Ureter (tissue), 1 donor: ENCODE data around the gene SPTY2D1. TPM values are rescaled to one million over a fixed set of nuclear protein-coding genes. Genes with fewer than 3 reads are reported as not detected.
A peak's percentile ranks its signal among the peaks of the same experiment; 100 is the strongest.
"Not testable (repeated sequence)": the region's sequence is repeated elsewhere in the genome, so short reads cannot be mapped to it uniquely, and the experiment has no call there.

Experiments used
- DNase-seq: peaks from one replicate; pipeline ENCODE4 v3.0.0-alpha.2; 2020; ENCODE audit warnings: low spot score
- total RNA-seq: library from RNA; stranded (reverse); gene quantifications from one replicate; pipeline ENCODE4 v1.2.4, GENCODE V29; 2023
- donor health status: DM: yes; HTN: yes; CAD: no.

The SPTY2D1 gene
- total RNA-seq = 17.7 TPM

- DNase-seq = peak; percentile 99
Observed at GRCh38 chr11:18634140-18635032, at the start of gene SPTY2D1. TSS of gene SPTY2D1 (minus strand) at chr11:18634342. CDS start at chr11:18634257, 85 bp downstream.

DNA sequence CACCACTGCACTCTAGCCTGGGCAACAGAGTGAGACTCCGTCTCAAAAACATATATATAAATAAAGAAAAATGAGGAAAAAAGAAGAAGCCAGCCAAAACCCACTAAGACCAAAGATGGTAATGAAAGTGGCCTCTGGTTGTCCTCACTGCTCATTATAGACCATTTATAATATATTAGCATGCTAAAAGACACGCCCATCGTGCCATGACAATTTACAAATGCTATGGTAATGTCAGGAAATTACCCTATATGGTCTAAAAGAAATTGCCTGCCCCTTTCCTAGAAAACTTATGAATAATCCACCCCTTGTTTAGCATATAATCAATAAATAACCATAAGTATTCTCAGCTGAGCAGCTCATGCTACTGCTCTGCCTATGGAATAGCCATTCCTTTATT lies 48.3 kb upstream of the SPTY2D1 start:
- DNase-seq = no peak

DNA sequence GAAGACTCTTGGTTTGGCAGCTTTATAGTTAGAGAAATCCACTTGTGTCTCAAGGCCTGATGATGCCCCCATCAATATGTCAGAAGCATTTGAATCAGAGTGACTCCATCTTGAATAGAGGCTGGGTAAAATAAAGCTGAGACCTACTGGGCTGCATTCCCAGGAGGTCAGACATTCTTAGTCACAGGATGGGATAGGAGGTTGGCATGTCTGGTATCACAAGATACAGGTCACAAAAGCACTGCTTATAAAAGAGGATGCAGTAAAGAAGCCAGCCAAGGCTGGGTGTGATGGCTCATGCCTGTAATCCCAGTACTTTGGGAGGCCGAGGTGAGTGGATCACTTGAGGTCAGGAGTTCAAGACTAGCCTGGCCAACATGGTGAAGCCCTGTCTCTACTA lies 47.8 kb upstream of the SPTY2D1 start:
- DNase-seq = not testable (repeated sequence)

DNA sequence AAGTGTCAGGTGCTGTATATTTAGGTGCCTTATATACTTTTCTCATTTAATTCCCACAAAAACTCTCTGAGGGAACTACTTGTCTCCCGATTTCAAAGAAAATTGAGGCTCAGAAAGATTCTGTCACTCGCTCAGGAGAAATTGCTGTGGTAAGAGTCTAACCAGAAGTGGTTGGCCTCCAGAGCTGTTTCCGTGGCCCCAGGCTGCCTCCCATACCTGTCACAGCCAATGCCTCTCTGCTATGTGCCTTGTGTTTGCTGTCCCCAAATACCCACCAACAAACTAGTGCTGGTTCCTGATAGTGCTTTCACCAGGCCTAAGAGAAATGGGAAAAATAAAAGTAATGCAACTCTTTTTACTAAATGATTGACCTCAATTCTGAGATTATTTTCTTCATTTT lies 43.4 kb upstream of the SPTY2D1 start:
- DNase-seq = no peak

DNA sequence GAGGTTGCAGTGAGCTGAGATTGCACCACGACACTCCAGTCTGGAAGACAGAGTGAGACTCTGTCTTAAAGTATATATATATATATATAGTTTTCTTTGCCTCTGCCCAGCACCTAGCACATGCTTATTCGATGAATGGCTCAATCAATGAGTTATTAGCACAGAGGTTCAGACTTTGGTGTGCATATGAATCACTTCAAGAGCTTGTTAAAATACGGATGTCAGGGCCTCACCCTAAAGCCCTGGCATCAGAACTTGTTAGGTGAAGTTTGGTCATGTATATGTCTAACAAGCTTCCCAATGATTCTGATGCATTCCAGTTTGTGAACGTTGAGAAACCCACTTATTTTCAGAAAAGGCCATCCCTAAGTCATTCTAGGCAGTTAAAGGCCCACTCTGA lies 42.7 kb upstream of the SPTY2D1 start:
- DNase-seq = no peak

DNA sequence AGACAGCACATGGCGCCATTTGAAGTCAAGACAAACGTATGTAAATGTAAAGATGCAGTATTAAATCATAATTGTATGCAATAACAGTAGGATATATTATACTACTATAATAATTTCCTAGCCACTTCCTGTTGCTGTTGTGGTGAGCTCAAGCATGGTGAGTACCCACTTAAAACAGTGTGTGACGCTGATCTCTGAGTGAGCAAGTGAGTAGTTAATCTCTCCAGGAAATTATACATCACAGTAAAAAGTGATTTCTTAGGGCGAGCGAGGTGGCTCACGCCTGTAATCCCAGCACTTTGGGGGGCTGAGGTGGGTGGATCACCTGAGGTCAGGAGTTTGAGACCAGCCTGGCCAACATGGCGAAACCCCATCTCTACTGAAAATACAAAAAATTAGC lies 38.1 kb upstream of the SPTY2D1 start:
- not testable (repeated sequence) for DNase-seq

DNA sequence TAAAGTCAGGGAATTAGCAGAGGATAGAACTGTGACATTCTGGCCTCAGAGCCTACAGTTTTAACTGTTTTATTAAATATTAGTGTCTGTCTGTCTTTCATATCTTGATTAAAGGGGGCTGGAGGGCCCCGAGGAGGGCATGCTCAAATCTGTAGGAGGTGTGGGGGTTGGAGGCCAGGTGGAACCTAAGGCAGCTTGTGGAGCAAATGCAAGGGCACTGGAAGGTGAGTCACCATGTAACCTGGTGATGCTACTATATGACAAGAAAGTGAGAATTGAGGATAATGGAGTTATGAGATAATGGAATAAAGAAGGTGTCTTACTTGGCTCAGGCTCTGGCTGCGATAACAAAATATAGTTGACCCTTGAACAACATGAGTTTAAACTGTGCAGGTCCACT lies 37.1 kb upstream of the SPTY2D1 start:
- no peak for DNase-seq

DNA sequence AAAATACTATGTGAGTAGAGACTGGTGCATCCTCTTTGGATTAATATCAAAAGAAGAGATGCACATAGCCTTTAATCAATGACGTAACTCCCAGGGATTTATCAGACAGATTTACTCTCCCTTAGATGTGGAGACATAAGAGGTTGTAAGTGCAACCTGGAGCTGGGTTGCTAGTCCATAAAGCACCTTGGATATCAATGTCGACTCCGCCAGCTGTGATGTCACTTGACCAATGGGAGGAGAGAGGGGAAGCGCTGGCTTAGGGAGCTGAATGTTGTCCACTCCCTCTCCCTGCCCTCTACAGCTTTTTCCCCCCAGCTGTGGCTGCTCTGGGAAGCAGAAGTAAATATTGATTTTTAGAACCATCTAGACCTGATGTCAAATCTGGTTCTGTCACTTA lies 35.6 kb upstream of the SPTY2D1 start:
- DNase-seq = no peak

GRCh38 chr11:18669219-18669596 lies 35.1 kb upstream of the SPTY2D1 start:
- DNase-seq = no peak

DNA sequence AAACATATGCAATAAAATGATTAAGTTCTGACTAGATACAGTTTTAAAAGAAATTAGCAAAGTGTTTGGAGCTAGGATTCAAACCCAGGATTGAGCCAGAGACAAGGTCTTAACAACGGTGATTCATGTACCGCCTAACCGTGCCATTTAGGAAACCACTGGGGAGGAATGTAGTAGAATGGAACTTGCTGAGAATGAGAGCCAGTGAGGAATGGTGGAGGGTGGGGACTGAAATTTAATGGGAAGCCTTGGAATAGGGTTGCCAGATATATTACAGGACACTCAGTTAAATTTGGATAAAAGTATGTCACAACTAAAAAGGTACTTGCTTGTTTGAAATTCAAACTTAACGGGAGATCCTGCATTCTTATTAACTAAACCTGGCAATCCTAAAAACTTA lies 34.0 kb upstream of the SPTY2D1 start:
- no peak for DNase-seq

GRCh38 chr11:18665353-18665872 lies 31.3 kb upstream of the SPTY2D1 start:
- DNase-seq = not testable (repeated sequence)

- DNase-seq = no peak
Observed at GRCh38 chr11:18657673-18658072, 23.5 kb upstream of the SPTY2D1 start.

DNA sequence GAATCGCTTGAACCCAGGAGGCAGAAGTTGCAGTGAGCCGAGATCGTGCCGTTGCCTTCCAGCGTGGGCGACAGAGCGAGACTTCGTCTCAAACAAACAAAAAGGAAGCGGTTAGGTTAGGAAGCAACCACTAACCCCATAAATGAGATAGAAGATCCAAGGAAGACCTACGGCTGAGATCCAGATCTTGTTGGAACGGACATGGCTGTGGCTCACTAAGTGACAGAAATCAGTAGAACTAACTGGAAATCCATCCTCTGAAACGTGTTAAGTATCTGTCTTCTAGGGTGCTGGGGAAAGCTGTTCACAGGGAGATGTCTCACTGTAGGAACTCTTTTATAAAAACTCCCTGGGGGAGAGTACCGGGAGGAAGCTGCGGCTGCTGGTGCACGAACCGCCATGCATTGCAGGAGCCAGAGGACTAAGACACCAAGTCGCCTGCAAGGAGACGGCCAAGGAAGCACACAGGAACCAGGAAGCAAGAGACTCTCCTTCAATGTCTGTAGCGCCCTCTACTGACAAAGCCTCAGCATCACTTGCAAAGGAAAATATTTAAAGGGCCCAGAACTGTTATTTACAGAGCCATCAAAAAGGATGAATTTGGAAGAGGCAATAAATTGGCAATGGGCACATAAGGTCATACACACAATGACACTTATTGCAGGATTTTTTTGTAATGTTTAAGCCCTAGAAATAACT lies 16.9 kb upstream of the SPTY2D1 start:
- DNase-seq = no peak

DNA sequence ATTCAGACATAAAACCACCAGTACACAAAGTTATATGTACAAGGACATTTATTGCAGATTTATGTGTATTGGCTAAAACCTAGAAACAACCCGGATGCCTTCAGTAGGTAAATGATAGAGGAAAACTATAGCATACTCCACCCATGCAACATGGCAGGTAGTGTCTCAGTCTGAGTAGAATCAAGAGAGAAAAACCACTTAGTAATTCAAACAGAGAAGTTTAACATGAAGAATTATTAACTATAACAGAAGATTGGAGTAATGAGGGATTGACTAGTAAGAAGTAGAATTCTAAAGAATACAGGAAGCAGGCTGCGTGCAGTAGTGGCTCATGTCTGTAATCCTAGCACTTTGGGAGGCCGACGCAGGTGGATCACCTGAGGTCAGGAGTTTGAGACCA lies 16.2 kb upstream of the SPTY2D1 start:
- no peak for DNase-seq

DNA sequence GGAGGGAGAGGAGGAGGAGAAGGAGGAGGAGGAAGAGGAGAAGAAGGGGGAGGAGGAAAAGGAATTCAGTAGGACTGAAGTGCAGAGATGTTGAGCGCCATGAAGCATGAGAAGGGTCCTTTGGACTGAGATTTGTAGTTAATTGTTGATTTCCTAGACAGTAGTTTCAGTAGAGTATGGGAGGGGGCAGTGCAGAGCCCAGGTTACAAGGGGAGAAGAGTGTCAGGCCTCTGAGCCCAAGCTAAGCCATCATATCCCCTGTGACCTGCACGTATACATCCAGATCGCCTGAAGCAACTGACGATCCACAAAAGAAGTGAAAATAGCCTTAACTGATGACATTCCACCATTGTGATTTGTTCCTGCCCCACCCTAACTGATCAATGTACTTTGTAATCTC lies 8.9 kb upstream of the SPTY2D1 start:
- not testable (repeated sequence) for DNase-seq

DNA sequence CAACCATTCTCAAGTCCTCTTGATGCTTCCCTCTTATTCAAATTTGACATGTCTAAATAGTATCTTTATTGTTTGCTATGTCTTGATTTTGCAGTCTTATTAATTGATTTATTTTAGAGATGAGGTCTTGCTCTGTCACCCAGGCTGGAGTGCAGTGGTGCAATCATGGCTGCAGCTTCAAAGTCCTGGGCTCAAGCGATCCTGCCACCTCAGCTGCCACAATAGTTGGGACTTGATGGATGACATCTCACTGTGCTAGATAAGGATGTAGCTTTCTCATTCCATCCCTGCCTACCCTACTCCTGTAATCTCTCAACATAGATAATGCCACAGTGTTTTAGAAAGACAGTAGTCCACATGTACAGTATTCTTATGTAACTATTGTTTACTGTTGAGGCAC lies 7.5 kb upstream of the SPTY2D1 start:
- no peak for DNase-seq

DNA sequence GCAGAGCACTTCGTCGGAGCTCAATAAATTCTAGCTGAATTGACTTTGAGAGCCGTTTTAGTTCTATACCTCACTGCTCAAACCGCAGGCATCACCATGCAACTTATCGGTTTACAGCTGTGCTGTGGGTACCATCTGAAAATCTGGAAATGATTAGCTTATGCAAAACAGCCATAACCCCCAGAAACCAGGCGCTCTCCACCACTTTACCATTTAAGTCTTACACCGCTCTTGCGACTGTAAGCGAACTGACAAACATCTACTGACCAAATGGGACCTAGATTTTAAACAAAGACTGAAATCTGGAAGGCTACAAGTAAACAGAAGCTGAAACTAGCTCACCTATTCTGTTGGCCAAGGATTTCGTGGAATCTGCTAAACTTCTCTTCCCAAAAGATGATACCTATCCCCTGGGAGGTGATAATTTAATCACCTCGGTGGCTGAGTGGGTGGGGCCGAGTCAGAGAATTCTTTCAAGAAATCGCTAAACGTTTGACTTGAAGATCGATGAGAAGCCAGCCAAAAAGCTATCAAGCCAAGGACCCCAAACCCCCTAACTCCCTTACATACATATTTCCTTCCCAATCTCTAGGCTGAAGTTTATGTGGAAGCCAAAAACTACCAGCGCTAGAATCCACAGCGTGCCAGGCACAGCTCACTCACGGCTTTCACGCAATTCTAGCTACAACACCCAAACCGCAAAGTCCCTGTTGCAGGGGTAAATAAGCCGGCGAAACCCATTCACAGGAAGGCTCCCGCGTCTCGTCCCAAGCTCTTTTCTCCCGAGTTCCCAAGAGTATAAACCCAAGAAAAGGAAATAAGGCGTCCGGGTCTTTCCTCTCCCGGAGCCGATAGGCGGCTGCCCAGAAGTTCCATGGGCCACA lies 644 bp downstream of the SPTY2D1 start:
- DNase-seq = no peak

GRCh38 chr11:18632841-18633240 lies 1.3 kb downstream of the SPTY2D1 start:
- DNase-seq = no peak

- no peak for DNase-seq
Observed at GRCh38 chr11:18624161-18624560, 10.0 kb downstream of the SPTY2D1 start.

GRCh38 chr11:18623707-18624106 lies 10.4 kb downstream of the SPTY2D1 start:
- DNase-seq = no peak

GRCh38 chr11:18618342-18619025 lies 15.7 kb downstream of the SPTY2D1 start:
- DNase-seq = no peak
